ENCODE measurements around the gene CTDNEP1.

CTDNEP1 gene

DNA sequence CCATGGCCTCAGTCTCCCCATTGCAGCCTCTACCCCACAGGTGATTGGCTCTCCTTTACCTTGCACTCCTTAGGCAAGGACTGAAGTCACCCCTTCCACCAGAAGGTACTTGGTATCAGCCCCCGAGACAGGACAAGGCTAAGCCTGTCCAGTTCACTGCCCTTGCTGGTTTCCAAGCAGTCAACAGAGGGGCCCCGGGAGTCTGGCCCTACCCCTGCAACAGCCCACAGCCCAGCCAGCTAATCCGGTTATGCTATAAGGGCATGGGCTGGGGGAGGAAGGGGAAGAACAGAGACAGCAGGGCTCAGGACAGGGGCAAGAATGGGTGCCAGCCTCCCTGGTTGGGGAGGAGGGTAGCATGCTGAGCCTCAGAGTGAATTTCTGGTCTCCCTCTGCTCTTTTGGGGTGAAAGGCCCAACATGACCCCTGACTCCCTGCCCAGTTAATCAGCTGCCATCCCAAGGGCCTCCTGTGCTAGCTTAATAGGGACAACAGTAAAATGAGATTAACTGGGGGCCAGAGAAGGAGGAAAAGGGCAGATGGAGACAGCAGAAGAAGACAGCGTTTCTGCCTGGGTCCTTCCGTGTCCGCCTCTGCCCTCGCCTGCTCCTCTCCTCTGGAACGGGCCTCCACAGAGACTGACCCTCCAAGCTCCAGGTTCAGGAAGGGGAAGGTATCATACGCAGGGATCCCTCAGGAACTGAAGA is 42.6 kb downstream of the CTDNEP1 start:
- TF ChIP-seq, protein P1, sequence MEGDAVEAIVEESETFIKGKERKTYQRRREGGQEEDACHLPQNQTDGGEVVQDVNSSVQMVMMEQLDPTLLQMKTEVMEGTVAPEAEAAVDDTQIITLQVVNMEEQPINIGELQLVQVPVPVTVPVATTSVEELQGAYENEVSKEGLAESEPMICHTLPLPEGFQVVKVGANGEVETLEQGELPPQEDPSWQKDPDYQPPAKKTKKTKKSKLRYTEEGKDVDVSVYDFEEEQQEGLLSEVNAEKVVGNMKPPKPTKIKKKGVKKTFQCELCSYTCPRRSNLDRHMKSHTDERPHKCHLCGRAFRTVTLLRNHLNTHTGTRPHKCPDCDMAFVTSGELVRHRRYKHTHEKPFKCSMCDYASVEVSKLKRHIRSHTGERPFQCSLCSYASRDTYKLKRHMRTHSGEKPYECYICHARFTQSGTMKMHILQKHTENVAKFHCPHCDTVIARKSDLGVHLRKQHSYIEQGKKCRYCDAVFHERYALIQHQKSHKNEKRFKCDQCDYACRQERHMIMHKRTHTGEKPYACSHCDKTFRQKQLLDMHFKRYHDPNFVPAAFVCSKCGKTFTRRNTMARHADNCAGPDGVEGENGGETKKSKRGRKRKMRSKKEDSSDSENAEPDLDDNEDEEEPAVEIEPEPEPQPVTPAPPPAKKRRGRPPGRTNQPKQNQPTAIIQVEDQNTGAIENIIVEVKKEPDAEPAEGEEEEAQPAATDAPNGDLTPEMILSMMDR (IDR thresholded peaks at IDR 0.05; ENCODE audit: borderline replicate concordance, insufficient read depth, low read depth, low read length) = no peak
- no peak overlapping the region for H3K4me3 ChIP-seq (ENCODE audit: low read depth, low read length)

DNA sequence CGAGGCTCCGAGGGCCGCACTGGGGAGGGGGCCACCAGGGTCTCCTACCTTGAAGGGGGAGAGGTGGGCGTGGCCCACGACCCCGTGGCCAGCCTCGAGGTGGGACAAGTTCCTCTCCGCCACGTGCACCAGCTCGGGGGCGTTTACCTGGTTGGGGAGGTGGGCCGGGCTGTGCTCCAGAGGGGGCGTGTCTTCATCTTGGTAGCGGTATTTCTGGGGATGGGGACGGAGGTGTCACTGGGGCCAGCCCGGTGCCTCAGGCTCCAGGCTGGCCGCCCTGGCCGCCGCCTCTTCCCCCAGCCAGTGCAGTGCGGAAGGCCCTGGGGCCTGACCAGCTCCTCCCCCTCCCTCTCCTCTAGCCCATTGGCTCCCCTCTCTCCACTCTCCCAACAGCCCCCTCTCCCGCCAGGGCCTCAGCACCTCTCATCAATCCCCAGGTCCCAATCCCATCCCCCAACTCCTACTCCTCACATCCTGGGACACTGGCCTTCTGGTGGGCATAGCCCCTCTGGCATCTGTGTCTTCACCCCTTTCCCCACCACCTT is 43.4 kb downstream of the CTDNEP1 start:
- TF ChIP-seq, protein P1 (IDR thresholded peaks at IDR 0.05; ENCODE audit: borderline replicate concordance, insufficient read depth, low read depth, low read length) = no peak
- H3K4me3 ChIP-seq (ENCODE audit: low read depth, low read length) = no peak overlapping the region

DNA sequence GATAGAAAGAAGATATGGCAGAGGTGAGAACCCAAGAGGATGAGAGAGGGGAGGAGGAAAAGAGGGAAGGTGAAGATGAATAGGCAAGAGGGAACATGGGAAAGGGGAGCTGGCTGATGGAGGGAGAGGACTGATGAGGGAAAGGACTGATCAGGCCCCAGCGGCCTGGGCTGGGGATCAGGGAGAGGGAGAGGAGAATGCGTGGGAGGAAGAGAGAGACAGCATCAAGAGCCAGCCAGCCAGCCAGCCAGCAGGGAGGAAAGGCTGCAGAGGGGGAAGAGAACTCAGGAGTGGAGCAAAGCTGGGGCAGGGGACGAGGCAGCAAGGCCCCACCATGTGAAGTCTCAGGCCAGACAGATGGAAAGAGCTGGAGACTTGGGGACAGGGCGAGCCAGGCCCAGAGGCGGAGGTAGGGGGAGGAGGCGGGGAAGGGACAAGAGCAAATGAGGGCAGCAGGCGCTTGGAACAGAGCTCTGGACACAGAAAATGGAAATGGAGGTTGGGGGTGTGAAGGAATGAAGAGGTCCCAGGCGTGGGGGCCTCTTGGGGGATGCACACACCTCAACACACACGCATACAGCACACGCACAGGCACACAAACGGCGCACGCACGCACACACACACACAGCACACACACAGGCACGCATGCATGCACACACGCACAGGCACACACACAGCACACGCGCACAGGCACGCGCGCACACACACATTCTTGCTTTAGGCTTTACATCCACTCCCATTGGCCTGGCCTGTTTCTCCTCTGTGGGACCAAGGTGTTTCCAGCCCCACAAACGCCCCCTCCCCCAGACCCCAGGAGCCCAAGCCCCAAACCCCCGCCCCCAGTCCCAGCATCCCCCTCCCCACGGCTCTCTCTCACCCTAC is 44.2 kb downstream of the CTDNEP1 start:
- TF ChIP-seq, protein P1 (IDR thresholded peaks at IDR 0.05; ENCODE audit: borderline replicate concordance, insufficient read depth, low read depth, low read length) = no peak
- H3K4me3 ChIP-seq (ENCODE audit: low read depth, low read length) = no peak overlapping the region

DNA sequence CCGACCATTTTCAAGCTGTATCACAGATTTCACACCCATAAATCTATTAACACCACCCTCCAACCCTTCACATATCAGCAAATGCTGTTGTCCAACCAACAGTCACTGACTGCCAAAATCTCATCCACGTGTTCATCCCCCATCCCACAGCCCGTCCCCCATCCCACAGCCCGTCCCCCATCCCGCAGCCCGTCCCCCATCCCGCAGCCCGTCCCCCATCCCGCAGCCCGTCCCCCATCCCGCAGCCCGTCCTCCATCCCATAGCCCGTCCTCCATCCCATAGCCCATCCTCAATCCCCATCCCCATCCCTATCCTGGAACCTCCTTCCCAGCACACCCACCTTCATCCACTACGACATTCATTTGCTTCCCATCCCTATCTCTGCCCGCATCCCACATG is 46.0 kb downstream of the CTDNEP1 start:
- TF ChIP-seq, protein P1 (IDR thresholded peaks at IDR 0.05; ENCODE audit: borderline replicate concordance, insufficient read depth, low read depth, low read length) = no peak
- peak overlapping the region; percentile 64 for H3K4me3 ChIP-seq (ENCODE audit: low read depth, low read length)

DNA sequence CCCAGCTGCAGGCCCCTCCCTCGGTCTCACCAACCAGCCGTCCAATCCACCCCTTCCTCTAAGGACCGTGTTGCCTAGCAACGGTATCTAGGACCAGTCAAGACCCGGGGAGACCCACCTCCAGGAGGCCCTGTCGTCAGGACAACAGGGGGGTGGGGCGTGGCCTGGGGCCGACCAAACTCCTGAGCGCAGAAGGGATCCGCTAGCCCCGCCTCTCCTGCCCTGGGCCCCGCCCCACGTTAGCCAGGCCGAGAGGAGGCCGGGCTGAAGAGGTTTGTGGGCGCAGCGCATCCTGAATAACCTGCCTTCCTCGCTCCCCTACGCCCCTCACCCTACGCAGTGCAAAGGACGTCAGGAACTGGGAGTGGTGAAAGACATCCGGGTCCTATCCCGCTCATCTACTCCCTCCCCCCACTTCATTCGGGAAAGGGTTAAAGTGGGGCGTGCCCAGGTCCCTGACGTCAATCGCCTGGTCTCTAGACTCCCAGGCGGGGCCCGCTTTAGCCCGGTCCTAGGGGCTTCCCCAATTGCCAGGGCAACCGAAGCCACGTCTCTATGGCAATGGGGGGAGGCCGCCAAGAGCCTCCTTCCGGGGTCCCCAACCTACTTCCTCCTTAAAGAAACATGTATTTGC is 46.6 kb downstream of the CTDNEP1 start:
- TF ChIP-seq, protein P1 (IDR thresholded peaks at IDR 0.05; ENCODE audit: borderline replicate concordance, insufficient read depth, low read depth, low read length) = no peak

DNA sequence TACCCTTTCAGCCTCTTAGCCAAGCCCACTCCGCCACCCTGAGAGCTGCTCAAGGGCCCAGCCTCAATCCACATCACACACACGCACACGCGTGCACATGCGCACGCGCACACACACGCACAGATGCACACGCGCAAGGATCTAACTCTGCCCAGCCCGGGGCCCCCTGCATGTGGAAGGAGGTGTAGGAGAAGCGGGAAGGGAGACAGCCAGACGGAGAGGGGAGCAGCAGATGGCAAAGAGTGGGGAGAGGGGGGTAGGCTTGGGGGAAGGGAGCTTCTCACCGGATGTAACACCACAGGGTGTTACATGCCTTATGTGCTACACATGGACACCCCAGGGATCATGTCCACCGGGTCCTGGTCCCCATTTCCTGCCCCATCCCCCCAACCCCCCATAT is 47.2 kb downstream of the CTDNEP1 start:
- H3K4me3 ChIP-seq (ENCODE audit: low read depth, low read length) = peak overlapping the region; percentile 64
- TF ChIP-seq, protein P1 (IDR thresholded peaks at IDR 0.05; ENCODE audit: borderline replicate concordance, insufficient read depth, low read depth, low read length) = no peak

More for the DNA sequence above, 46.6 kb downstream of the CTDNEP1 start:
- peak overlapping the region; percentile 64 for H3K4me3 ChIP-seq (ENCODE audit: low read depth, low read length)
